Astrocyte (in vitro differentiated cells and primary cell): ENCODE data around the gene PLPP3.

Experiments used
- EZH2 ChIP-seq: IDR thresholded peaks from 2 replicates; pipeline ENCODE4 v1.6.1; 2012; ENCODE audit warnings: mild to moderate bottlenecking, low read length, inconsistent platforms; ENCODE audit not compliant: insufficient read depth
- TF ChIP-seq, protein P1 (sequence below): IDR thresholded peaks from 2 replicates; pipeline ENCODE4 v1.5.1; 2011; ENCODE audit warnings: low read depth, mild to moderate bottlenecking, inconsistent platforms, low read length, moderate library complexity; ENCODE audit not compliant: insufficient read depth

- TF ChIP-seq, protein P1, sequence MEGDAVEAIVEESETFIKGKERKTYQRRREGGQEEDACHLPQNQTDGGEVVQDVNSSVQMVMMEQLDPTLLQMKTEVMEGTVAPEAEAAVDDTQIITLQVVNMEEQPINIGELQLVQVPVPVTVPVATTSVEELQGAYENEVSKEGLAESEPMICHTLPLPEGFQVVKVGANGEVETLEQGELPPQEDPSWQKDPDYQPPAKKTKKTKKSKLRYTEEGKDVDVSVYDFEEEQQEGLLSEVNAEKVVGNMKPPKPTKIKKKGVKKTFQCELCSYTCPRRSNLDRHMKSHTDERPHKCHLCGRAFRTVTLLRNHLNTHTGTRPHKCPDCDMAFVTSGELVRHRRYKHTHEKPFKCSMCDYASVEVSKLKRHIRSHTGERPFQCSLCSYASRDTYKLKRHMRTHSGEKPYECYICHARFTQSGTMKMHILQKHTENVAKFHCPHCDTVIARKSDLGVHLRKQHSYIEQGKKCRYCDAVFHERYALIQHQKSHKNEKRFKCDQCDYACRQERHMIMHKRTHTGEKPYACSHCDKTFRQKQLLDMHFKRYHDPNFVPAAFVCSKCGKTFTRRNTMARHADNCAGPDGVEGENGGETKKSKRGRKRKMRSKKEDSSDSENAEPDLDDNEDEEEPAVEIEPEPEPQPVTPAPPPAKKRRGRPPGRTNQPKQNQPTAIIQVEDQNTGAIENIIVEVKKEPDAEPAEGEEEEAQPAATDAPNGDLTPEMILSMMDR: no peak
- TF ChIP-seq EZH2: no peak
These were observed 31.4 kb downstream of the PLPP3 start for GRCh38 chr1:56547977-56548376.
